ENCODE data around the gene WNT6.

The WNT6 gene

DNA sequence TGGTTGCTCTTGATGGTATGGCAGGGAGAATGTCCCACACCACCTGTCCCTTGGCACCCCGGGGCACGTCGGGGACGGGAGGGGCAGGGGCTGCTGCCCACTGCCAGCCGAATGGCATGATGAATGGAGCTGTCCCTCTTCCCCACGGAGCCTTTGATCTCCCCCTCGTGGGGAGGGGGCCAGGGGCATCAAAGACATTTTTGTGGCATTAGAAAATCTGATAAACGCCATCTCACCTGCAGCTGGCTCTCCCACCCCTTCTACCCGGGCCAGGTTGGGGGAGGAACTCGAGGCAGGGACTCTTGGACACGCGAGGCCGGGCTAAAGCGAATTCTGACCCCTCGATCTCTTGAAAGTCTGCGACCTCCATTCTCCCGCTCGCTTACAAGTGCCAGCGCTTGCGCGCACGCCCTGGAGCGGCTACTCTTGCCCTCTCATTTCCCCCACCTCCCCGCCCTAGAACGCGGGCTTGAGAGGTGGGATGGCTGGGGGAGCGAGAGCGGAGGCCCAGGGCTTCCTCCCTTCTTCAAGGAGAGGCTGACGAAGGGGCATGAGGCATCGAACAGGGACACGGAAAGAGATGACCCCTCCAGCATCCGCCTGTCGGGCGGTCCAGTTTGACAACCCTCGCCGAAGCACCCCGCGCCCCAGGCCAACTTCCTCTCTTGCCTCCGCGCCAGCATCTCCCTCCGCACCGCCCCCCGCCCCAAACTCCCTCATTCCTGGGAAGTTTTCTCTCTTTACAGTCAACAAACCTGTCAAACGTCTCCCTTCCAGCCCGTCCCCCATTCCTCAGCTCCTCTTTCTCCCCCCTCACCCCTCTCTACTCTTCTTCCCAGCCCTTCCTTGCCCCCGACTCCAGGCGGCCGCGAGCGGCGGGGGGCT lies 692 bp upstream of the WNT6 start:
- Mint-ChIP-seq H3K36me3 (ENCODE audit: low read depth) (no peaks in the 10 kb centered on the region), H3K27me3 (ENCODE audit: low read depth) (peaks cover 88% of the 10 kb centered on the region), H3K9me3 (no peaks in the 10 kb centered on the region), H3K4me3 (no peak overlapping the region), H3K27ac (no peak overlapping the region), H3K4me1 (ENCODE audit: low read depth) (peaks cover 11% of the 10 kb centered on the region)

GRCh38 chr2:218859988-218860831 lies 605 bp downstream of the WNT6 start:
- no peak overlapping the region for H3K4me3 Mint-ChIP-seq
- H3K4me1 Mint-ChIP-seq (ENCODE audit: low read depth), result peaks cover 11% of the 10 kb centered on the region
- no peak overlapping the region for H3K27ac Mint-ChIP-seq
- H3K27me3 Mint-ChIP-seq (ENCODE audit: low read depth), result peaks cover 84% of the 10 kb centered on the region
- H3K9me3 Mint-ChIP-seq, result no peaks in the 10 kb centered on the region
- no peaks in the 10 kb centered on the region for H3K36me3 Mint-ChIP-seq (ENCODE audit: low read depth)

GRCh38 chr2:218860950-218861381 lies 1.4 kb downstream of the WNT6 start:
- H3K4me3 Mint-ChIP-seq, result no peak overlapping the region
- H3K27ac Mint-ChIP-seq, result no peak overlapping the region
- no peaks in the 10 kb centered on the region for H3K9me3 Mint-ChIP-seq
- H3K36me3 Mint-ChIP-seq (ENCODE audit: low read depth), result no peaks in the 10 kb centered on the region
- peaks cover 79% of the 10 kb centered on the region for H3K27me3 Mint-ChIP-seq (ENCODE audit: low read depth)
- peaks cover 11% of the 10 kb centered on the region for H3K4me1 Mint-ChIP-seq (ENCODE audit: low read depth)

DNA sequence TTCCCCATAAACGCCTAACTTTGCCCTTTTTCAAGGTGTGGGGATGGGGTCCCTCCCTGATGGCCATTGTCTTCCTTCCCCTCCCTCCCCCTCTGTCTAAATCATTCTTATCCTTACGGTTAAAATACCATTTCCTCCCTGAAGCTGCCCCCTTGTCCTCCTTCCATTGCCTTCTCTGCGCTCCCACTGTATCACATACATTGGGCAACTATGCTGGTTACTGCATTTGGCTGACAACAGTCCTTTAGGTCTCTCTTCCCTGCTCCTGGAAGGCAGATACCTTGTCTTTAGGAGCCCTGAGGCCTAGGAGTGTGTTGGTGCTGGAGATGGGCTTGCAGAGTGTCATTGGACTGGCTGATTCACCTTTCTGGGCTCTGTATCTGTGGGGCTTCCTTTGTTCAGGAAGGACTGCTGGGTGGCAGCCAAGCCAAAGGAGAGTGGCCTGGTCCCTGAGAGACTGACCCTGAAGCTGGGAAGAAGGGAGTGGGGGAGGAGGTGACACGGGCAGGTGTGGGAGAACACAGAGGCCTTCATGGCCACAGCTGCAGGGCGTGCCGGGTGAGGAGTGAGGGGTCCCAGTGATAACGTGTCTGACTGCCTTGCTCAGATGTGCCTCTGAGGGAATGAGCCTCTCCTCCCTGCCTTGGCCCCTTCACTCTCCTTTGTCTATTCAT lies 2.2 kb downstream of the WNT6 start:
- H3K36me3 Mint-ChIP-seq (ENCODE audit: low read depth), result no peaks in the 10 kb centered on the region
- H3K27ac Mint-ChIP-seq, result no peak overlapping the region
- peaks cover 7% of the 10 kb centered on the region for H3K4me1 Mint-ChIP-seq (ENCODE audit: low read depth)
- no peak overlapping the region for H3K4me3 Mint-ChIP-seq
- H3K27me3 Mint-ChIP-seq (ENCODE audit: low read depth), result peaks cover 77% of the 10 kb centered on the region
- no peaks in the 10 kb centered on the region for H3K9me3 Mint-ChIP-seq

- Mint-ChIP-seq H3K27ac (no peak overlapping the region), H3K36me3 (ENCODE audit: low read depth) (no peaks in the 10 kb centered on the region), H3K4me1 (ENCODE audit: low read depth) (peaks cover 7% of the 10 kb centered on the region), H3K9me3 (no peaks in the 10 kb centered on the region), H3K27me3 (ENCODE audit: low read depth) (peaks cover 77% of the 10 kb centered on the region), H3K4me3 (no peak overlapping the region)
Measured at GRCh38 chr2:218863021-218863520, 3.5 kb downstream of the WNT6 start.

DNA sequence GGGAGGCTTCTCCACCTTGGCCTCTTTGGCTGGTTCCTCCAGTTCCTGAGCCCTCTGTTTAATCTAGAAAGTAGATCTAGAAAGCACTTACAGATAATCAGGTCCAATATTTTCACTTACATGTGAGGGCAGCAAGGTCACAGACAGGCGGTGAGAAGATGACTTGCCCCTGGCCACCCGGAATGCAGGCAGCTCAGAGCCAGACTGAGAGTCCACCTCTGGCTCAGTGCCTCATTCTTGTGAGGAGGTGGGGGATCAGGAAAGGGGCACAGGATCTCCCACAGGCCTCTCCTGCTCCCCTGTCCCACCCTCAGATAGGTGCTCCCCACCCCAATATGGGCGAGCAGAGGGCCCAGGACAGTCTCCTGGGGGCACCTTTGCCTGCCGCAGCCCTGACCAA lies 5.8 kb downstream of the WNT6 start:
- H3K36me3 Mint-ChIP-seq (ENCODE audit: low read depth), result no peaks in the 10 kb centered on the region
- peaks cover 3% of the 10 kb centered on the region for H3K4me1 Mint-ChIP-seq (ENCODE audit: low read depth)
- H3K4me3 Mint-ChIP-seq, result no peak overlapping the region
- H3K27me3 Mint-ChIP-seq (ENCODE audit: low read depth), result peaks cover 82% of the 10 kb centered on the region
- no peaks in the 10 kb centered on the region for H3K9me3 Mint-ChIP-seq
- no peak overlapping the region for H3K27ac Mint-ChIP-seq

DNA sequence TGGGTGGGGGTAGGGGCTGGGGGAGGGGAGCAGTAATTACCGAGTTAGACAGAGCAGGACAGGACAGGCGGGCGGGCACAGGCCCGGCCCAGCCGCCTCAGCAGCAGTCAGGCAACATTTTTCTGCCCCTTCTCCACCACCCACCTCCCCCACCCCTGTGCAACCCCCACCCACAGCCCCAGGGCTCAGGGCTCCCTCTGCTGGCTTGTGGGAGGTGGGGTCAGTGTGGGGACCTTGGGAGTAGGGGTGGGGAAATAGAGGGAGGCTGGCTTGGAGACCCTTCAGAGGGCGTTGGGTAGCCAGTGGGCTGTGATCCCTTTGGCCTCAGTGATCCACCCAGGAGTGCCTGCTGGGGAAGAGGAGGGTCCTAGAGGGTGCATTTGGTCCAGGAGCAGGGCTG lies 6.4 kb downstream of the WNT6 start:
- no peak overlapping the region for H3K27ac Mint-ChIP-seq
- no peaks in the 10 kb centered on the region for H3K9me3 Mint-ChIP-seq
- H3K4me3 Mint-ChIP-seq, result no peak overlapping the region
- no peaks in the 10 kb centered on the region for H3K4me1 Mint-ChIP-seq (ENCODE audit: low read depth)
- no peaks in the 10 kb centered on the region for H3K36me3 Mint-ChIP-seq (ENCODE audit: low read depth)
- H3K27me3 Mint-ChIP-seq (ENCODE audit: low read depth), result peaks cover 81% of the 10 kb centered on the region

- Mint-ChIP-seq H3K4me1 (ENCODE audit: low read depth) (peaks cover 5% of the 10 kb centered on the region), H3K4me3 (no peak overlapping the region), H3K27ac (no peak overlapping the region), H3K9me3 (no peaks in the 10 kb centered on the region), H3K36me3 (ENCODE audit: low read depth) (no peaks in the 10 kb centered on the region), H3K27me3 (ENCODE audit: low read depth) (peaks cover 83% of the 10 kb centered on the region)
Measured at GRCh38 chr2:218867900-218868299, 8.3 kb downstream of the WNT6 start.

DNA sequence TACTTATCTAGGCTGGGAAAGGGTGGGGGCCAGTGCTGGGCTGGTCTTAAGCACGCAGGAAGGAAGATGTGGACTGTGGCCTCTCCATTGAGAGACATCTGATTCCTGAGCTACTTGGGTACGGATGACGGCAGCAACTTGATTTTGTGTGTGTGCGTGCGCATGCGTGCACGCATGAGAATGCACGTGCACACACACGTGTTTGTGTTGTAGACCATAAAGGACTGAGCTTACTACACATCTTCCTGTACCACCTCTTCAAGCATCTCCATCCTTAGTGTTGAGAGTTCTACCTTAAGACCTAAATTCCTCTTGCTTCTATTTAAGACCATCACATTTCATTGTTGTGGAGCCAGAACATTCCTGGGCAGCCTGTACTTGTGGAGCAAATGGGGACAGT lies 9.5 kb downstream of the WNT6 start:
- Mint-ChIP-seq H3K36me3 (ENCODE audit: low read depth) (no peaks in the 10 kb centered on the region), H3K4me1 (ENCODE audit: low read depth) (peaks cover 7% of the 10 kb centered on the region)

GRCh38 chr2:218870984-218871344 lies 11.4 kb downstream of the WNT6 start:
- H3K4me3 Mint-ChIP-seq, result no peak overlapping the region
- H3K9me3 Mint-ChIP-seq, result no peaks in the 10 kb centered on the region
- H3K27me3 Mint-ChIP-seq (ENCODE audit: low read depth), result peaks cover 86% of the 10 kb centered on the region
- peaks cover 7% of the 10 kb centered on the region for H3K4me1 Mint-ChIP-seq (ENCODE audit: low read depth)
- no peaks in the 10 kb centered on the region for H3K36me3 Mint-ChIP-seq (ENCODE audit: low read depth)
- no peak overlapping the region for H3K27ac Mint-ChIP-seq

More for the DNA sequence above, 9.5 kb downstream of the WNT6 start:
- H3K9me3 Mint-ChIP-seq, result no peaks in the 10 kb centered on the region
- H3K27me3 Mint-ChIP-seq (ENCODE audit: low read depth), result peaks cover 78% of the 10 kb centered on the region
- no peak overlapping the region for H3K4me3 Mint-ChIP-seq
- H3K27ac Mint-ChIP-seq, result no peak overlapping the region

- Mint-ChIP-seq H3K36me3 (ENCODE audit: low read depth) (no peaks in the 10 kb centered on the region), H3K4me3 (peak overlapping the region; percentile 30), H3K4me1 (ENCODE audit: low read depth) (peaks cover 7% of the 10 kb centered on the region), H3K27me3 (ENCODE audit: low read depth) (peaks cover 85% of the 10 kb centered on the region), H3K27ac (no peak overlapping the region), H3K9me3 (no peaks in the 10 kb centered on the region)
Measured at GRCh38 chr2:218871345-218872302, 12.0 kb downstream of the WNT6 start.

GRCh38 chr2:218872645-218873358 lies 13.2 kb downstream of the WNT6 start:
- peaks cover 7% of the 10 kb centered on the region for H3K4me1 Mint-ChIP-seq (ENCODE audit: low read depth)
- H3K27ac Mint-ChIP-seq, result no peak overlapping the region
- peaks cover 84% of the 10 kb centered on the region for H3K27me3 Mint-ChIP-seq (ENCODE audit: low read depth)
- H3K4me3 Mint-ChIP-seq, result no peak overlapping the region
- no peaks in the 10 kb centered on the region for H3K36me3 Mint-ChIP-seq (ENCODE audit: low read depth)
- no peaks in the 10 kb centered on the region for H3K9me3 Mint-ChIP-seq

Measured in T-helper 1 cell treated with Interleukin-12 subunit alpha and Interleukin-12 subunit beta and Interleukin-4 antibody, amounts not matched to agents 30 μg/mL and 1 μg/mL, for 36 hours (primary cell).